ENCODE data around the gene LGALS1.

LGALS1 gene

DNA sequence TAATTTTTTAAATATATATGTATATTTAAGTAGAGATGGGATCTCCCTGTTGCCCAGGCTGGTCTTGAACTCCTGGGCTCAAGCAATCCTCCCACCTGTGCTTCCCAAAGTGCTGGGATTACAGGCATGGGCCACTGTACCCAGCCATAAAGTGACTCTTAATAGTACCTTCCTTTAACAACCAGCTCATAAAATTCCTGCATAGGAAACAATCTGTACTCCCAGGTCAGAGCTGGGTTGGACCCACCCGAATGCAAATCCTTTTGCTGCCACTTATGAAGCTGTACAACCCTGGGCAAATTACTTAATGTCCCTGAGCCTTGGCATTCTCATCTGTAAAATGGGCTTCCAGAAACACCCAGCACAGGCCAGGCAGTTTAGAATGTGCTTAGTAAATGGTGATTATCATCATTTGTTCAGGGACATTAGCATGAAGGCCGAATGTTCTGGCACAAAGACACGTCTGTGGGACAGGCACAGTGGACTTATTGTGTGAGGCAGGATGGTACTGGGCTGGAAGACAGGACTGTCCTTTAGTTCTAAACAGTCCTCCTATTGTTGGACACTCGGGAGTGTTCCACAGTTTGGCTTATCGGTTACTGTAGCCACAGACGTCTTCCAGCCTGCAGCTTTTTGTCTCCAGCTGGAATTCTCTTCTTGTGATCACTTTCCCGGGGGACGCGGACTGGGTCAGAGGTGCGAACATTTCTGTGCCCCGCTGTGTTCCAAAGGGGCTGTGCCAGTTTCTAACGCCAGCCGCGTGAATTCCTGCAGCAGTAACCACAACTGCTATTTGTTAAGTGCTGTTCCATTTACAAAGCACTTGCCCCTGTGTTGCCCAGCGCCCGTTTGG lies 11.0 kb upstream of the LGALS1 start:
- no peak for DNase-seq

DNA sequence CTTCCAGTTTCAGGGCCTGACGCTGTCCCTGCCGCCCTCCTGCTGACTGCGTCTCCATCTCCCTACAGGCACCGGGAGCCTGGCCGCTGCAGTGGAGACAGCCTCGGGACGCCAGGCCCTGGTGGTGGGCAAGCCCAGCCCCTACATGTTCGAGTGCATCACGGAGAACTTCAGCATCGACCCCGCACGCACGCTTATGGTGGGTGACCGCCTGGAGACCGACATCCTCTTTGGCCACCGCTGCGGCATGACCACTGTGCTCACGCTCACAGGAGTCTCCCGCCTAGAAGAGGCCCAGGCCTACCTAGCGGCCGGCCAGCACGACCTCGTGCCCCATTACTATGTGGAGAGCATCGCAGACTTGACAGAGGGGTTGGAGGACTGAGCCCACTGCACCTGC lies 9.9 kb upstream of the LGALS1 start:
- no peak for DNase-seq

DNA sequence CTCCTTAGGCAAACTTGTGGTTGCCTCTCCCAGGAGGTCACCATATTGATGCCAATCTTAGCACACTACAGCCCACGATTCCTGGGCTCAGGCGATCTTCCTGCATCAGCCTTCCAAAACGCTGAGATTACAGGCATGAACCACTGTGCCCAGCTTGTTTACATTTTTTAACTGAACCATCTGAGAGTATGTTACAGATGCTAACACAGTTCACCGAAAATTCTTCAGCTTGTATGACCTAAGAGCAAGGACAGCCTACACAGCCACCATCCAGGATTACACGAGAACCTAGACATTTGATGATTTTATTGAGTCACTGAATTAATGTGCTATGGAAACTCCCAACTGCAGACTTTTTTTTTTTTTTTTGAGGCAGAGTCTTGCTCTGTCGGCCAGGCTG lies 5.8 kb upstream of the LGALS1 start:
- DNase-seq = no peak

DNA sequence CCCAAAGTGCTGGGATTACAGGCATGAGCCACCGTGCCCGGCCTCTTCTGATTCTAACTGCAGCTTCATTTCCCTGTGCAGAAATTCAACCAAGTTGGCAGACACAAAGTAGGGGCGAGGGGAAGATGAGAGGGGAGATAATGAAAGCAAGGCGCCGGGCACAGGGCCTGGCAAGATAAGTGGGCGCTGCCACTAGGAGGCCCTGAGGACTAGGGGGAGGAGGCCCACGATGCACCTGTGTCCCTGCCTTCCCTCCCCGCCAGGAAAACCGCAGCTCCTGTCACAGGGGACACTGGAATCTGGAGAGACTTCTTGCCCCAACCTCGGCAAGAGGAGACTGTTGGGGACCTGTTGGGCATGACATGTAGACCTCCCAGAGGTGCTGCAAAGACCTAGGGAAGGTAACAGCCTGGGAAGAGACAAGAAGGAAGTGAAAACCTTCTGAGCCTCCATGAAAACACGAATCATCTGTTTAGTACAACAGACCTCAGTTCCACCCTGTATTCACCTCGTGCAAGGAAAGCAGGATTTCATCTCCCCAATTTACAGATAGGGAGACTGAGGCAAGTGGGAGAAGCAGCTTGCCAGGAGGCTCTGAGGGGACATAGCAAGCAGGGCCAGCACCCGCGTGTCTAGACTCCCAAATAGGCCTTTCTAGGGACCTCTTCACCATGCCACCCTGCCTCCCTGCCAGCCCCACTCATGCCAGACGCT lies 3.1 kb upstream of the LGALS1 start:
- peak; percentile 18 for DNase-seq

DNA sequence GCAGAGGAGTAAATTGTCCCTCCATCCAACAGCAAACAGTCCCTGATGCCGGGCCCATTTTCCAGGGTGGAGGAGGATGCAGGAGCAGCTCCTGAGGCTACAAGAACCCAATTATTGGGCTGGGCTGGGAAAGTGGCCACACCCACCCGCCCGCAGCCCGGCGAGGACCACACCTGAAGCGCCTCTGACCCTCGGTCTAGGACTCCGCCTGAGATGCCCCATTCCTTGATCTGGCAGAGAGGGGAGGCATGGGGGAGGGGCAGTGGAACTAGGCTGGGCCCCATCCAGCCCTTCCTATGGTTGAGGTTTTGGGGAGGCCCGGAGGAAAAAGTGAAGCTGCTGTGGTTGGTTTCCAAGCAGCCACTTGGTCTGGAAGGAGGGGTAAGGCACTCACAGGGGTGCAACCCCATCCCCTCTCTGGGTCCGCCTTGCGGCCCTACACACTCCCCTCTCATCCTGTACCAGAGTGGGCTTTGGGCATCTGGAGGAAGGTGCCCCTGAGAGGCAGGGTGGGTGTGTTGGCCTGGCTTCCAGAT lies 2.4 kb upstream of the LGALS1 start:
- no peak for DNase-seq

DNA sequence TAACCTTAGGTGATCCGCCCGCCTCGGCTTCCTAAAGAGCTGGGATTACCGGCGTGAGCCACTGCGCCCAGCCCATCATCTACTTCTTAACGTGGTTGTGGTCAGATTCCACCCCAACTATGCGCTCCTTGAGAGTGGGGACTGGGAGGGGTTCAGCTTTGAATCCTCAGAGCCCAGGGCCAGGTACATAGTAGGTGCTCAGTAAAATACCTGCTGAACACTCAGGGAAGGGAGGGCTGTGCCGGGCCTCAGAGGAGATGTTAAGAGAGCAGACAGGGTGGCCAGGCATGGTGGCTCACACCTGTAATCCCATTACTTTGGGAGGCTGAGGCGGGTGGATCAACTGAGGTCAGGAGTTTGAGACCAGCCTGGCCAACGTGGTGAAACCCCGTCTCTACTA lies 1.2 kb upstream of the LGALS1 start:
- no peak for DNase-seq

DNA sequence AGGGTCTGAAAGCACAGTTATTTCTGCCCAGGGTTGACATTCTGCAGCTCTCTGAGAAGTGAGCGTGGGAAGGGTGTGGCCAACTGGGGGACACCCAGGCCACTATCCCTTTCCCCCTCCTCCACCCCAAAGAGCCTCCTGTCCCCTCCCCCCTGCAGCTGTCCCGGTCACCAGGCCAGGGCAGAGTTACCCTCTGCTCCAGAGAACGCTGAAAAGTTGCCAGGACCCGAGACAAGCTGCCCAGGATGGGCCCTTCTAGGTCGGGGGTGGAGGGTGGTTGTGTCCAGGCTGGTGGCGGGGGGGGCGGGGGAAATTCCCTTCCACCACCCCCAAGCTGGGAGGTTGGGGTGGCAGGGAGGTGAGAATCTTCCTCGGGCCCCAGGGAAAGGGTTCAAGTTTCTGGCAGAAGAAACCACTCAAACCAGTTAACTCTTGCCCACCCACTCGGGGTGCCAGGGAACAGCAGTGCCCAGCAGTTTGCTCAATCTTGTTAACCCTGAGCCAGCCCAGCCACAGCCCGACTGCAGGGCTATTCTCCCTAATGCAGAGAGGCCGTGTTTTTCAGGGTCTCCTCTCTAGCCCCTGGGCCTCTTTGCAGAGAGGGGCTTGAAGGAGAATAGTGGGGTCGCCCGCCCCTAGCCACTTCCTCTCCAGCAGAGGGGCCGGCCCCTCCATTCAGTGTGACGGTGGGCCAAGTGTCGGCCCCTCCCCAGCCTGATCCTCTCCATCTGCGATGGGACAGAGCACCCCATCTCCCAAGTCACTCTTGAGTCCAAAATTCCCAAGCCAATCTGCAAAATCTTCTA lies 697 bp downstream of the LGALS1 start:
- DNase-seq = peak; percentile 39

DNA sequence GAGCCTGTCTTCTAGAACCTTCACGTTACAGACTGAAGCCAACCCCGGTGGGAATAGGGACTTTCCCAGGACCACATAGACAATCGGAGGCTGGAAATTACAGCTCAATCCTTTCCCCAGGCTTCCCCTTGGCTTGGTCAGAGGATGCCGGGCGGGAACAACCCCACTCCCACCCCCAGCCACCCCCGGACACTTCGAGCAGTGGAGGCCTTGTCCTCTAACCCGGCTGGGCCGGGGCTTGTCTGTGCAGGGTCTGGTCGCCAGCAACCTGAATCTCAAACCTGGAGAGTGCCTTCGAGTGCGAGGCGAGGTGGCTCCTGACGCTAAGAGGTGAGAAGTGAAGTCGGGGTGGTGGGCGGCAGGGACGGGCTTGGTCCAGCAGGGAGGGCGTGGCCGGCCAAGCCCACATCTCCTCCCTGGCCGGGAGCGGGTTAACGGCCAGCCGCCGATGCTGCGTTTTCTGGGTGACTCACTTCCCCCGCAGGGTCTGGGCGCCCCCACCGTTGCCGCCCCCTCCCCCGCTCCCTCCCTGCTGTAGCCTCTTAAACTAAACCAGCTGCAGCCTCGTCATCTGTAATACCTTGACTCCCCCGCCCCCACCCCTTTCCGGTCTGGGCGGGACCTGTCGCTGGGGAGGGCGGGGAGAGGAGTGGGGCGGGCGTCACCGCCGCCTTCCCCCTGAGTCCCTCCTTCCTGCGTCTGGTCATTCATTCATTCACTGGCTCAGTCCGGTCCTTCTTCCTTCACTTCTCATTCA lies 1.5 kb downstream of the LGALS1 start:
- peak; percentile 96 for DNase-seq

DNA sequence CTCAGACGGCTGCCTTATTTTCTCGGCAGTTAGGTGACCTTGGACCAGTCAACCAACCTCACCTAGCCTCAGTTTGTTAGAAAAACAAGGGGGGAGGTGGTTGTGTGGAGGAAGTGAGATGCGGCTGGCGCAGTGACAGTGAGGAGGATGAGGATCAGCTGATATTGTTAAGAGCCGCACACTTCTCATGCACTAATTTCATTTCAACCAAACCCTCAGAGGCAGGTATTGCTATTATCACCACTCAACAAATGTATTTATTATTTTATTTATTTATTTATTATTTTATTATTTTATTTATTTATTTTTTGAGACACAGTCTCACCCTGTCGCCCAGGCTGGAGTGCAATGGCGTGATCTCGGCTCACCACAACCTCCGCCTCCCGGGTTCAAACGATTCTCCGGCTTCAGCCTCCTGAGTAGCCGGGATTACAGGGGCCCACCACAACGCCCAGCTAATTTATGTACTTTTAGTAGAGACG lies 2.1 kb downstream of the LGALS1 start:
- no peak for DNase-seq

DNA sequence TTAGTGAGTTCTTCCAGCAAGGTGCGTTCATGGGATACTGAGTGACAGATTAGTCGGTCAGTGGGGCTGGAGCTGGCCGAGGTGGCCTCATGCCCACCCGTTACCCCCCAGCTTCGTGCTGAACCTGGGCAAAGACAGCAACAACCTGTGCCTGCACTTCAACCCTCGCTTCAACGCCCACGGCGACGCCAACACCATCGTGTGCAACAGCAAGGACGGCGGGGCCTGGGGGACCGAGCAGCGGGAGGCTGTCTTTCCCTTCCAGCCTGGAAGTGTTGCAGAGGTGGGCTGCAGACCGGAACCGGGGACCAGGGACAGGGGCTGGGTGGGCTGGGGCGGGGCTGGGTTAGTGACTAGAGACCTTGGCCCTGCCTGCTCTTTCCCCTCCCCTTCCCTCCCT lies 2.9 kb downstream of the LGALS1 start:
- no peak for DNase-seq

DNA sequence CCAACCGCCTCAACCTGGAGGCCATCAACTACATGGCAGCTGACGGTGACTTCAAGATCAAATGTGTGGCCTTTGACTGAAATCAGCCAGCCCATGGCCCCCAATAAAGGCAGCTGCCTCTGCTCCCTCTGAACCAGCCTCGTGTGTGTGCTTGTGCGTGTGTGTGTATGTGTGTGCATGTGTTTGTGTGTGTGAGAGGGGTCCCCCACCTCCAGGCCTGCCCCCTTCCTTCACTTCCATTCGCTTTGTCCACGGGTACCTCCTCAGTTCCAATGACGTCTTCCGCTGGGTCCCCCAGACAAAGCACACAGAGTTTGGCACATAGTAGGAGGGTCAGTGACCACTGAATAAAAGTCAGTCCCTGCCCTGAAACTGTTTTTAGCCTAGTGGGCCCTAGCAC lies 4.2 kb downstream of the LGALS1 start:
- DNase-seq = no peak

DNA sequence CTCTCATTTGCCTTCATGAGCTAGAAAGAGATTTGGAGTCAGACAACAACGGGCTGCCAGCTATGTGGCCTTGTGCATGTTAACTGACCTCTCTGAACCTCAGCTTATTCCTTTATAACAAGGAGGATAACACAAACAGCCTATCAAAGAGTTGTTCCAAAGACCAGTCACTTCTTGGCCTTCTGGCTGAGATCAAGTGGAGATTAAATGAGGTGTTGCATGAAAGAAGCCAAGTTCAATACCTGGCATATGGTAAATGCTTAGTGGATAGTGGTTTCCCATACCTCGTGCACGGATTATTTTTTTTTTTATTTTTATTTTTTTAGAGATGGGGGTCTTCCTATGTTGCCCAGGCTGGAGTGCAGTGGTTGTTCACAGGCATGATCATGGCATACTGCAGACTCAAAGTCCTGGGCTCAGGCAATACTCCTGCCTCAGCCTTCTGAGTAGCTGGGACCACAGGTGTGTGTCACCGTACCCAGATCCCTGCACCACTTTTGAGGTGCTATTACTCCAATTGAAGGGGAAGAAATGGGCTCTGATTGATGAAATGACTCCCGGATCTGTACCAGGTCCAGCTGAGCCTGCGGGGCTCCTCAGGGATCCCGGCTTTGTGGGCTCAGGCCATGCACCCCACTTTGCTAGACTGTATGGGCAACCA lies 4.9 kb downstream of the LGALS1 start:
- DNase-seq = no peak

DNA sequence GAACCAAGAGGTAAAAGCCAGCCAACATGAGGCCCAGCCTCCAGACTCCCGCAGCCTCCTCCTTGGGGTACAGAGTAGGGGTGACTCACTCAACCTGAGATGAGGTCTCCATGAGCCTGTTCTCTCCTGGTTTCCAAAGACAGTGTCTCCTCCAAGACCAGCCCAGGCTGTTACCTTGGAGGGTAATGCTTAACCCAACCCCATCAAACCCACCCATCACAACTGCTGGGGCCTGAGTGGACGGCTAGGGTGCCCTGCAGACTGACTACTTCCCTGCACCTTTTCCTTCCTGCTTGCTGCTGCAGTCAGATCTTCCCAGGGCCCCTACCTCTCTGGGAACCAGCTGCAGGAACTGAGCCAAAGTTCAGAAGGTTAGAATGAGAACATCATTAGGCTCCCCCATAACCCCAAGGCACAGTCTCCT lies 5.6 kb downstream of the LGALS1 start:
- no peak for DNase-seq

DNA sequence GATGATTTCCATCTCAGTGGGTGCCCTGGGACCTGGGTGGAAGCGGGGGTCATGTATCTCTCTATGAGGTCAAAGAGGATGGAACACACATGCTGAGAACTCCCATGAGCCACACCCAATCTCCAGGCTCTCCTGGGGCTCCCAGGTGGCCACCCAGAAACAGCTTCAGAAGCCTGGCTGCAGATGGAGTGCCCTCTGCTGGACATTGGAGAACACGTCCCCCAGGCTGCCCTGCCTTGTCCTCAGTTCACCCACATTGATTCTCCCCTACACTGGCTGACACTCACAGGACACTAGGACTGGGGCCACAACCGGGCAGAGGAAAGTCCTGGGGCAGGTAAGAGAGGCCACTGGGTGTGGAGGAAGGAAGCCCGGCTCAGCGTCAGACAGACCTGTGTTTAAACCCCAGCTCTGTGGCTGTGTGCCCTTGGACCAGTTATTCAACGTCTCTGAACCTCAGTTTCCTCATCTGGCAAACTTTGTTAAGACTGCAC lies 6.2 kb downstream of the LGALS1 start:
- peak; percentile 79 for DNase-seq

DNA sequence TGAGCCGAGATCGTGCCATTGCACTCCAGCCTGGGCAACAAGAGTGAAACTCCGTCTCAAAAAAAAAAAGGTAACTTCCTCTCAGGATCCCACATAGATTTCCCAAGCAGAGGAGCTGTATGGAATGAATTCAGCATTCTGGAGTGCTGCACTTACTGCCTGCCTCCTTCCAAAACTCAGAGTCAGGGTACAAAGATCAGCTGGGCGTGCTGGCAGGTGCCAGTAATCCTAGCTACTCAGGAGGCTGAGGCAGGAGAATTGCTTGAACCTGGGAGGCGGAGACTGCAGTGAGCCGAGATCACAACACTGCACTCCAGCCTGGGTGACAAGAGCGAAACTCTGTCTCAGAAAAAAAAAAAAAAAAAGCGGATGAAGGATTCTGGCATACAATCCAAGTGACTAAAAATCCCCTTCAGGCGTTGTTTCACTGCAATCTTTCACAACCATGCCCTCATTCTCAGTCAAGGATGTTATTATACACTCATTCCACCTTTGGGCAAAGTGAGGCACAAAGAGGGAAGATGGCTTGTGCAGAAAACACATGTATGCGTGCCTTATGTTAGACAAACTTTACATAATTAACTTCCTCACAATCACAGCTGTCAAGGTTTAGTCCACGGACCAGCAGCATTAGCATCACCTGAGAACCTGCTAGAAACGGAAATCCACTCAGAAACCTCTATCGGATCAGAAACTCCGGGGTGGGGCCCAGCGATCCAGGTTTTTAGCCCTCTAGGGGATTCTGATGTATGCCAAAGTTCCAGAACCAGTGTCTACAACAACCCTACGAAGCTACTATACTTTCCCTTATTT lies 9.6 kb downstream of the LGALS1 start:
- DNase-seq = no peak

DNA sequence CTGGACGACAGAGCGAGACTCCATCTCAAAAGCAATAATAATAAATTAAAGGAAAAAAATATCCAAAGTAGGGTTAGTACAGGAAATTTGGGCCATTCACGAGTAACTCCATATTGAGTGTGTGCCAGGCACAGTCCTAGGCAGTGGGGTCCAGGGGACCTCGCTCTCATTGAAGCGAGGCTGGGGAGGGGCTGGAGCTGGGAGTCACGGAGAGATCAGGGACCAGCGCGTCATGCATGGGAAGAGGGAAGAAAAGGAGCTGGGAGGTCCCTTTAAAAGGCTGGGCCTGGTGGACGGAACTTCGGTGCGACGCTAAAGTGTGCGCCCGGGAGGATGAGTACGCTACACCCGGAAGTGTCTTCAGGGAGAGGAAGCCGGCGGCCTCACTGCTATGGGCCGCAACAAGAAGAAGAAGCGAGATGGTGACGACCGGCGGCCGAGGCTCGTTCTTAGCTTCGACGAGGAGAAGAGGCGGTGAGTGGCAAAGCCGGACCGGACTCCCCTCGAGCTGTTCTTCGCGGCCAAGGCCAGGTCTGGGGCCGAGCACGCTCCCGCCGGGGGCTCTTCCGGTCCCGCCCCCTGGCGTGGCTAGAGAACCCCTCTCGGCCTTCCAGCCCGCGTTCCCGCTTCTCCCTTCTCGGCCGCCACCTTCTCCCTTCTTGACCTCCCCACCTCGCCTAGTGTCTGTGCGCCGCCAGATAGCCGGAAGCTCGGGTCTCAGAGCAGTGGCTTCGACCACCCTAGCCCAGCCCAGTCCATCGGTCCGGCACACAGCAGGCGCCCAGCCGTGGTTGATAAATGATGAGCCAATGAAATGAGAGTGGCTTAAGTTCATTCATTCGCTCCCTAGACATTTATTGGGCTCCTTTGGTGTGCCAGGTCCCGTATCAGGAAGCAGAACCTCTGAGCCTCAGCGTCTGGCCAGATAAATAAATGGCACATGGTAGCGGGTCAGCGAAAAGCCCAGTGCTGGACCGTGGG lies 10.9 kb downstream of the LGALS1 start, which contains the start of gene NOL12:
Gene NOL12 (plus strand): TSS at position 342 of the 981 bp plus-strand sequence. CDS start 50 bp downstream, at position 392.
- peak; percentile 92 for DNase-seq

DNA sequence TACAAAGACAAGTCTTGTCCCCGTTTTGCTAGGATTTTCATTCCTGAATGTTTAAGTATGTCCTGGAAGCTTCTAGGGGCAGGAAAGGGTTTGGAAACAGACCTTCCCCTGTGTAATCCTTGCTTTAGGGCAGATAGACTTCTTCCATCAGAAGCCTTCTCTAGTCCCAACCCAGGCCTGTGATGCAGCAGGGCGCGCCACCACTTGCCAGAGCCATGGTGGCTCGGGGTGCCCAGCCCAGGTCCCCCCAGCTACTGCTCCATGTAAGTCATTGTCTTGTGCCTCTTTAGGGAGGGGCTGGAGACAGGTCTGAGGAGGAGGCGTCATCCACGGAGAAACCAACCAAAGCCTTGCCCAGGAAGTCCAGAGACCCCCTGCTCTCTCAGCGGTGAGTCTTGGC lies 15.0 kb downstream of the LGALS1 start:
- no peak for DNase-seq

DNA sequence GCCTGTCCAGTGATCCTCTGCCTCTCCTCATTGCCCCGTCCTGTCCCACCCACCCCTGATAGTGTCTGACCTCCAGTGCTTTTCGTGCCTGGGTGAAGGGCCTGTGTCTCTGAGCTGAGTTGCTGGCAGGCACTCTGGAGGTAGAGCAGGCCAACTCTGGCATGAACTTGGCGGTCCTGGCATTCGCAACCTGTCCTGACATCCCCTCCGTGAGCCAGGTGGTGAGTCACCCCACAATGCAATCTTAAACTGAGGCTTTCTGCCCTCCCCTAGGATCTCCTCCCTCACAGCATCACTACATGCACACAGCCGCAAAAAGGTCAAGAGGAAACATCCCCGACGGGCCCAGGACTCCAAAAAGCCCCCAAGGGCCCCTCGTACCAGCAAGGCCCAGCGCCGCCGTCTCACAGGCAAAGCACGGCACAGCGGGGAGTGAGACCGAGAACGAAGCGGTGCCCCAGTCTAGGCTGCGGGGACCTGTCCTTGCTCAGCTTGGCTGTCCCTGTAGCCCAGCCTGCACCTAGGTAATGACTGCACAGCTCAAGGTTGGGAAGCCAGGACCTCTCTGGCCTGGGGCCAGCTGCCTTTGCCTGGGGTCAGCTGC lies 15.6 kb downstream of the LGALS1 start:
- no peak for DNase-seq

All from NCI-H69 (cell line).